Activated CD4-positive, alpha-beta T cell treated with anti-CD3 and anti-CD28 coated beads for 24 hours (primary cell): ENCODE results near the gene RTN4R.

Experiments
- DNase-seq, 2 donors: peaks; one replicate each; pipeline ENCODE4 v3.0.0-alpha.2; 2020; ENCODE audit warnings: low read depth in 2 of 2

The RTN4R gene

GRCh38 chr22:20242393-20243175 is 25.5 kb downstream of the RTN4R start:
- no peak for DNase-seq

GRCh38 chr22:20241579-20242392 is 26.3 kb downstream of the RTN4R start:
- DNase-seq: no peak

- no peak for DNase-seq
Measured at GRCh38 chr22:20240900-20241299, 27.2 kb downstream of the RTN4R start.

GRCh38 chr22:20240447-20240764 is 27.7 kb downstream of the RTN4R start:
- DNase-seq: no peak

- DNase-seq: no peak
Measured at GRCh38 chr22:20239676-20240446, 28.3 kb downstream of the RTN4R start.

GRCh38 chr22:20238901-20239675 is 29.0 kb downstream of the RTN4R start:
- DNase-seq: no peak

GRCh38 chr22:20238536-20238900 is 29.6 kb downstream of the RTN4R start:
- DNase-seq: peak in 1 of 2 donors; percentile 31

GRCh38 chr22:20237480-20238440 is 30.4 kb downstream of the RTN4R start:
- DNase-seq: no peak

GRCh38 chr22:20236052-20236717 is 31.9 kb downstream of the RTN4R start:
- DNase-seq: no peak

GRCh38 chr22:20235389-20235991 is 32.6 kb downstream of the RTN4R start:
- DNase-seq: no peak

- DNase-seq: no peak
Measured at GRCh38 chr22:20234760-20235388, 33.2 kb downstream of the RTN4R start.

- DNase-seq: no peak
Measured at GRCh38 chr22:20234314-20234682, 33.8 kb downstream of the RTN4R start.

GRCh38 chr22:20233351-20234313 is 34.5 kb downstream of the RTN4R start:
- no peak for DNase-seq

- no peak for DNase-seq
Measured at GRCh38 chr22:20232781-20233180, 35.3 kb downstream of the RTN4R start.

- no peak for DNase-seq
Measured at GRCh38 chr22:20232237-20232598, 35.9 kb downstream of the RTN4R start.

GRCh38 chr22:20231514-20232236 is 36.4 kb downstream of the RTN4R start:
- no peak for DNase-seq

- no peak for DNase-seq
Measured at GRCh38 chr22:20230777-20231420, 37.2 kb downstream of the RTN4R start.
